Smooth muscle cell (in vitro differentiated cells): ENCODE results near the gene FOSL1. TPM values are rescaled to one million over a fixed set of nuclear protein-coding genes. Genes with fewer than 3 reads are reported as not detected.

ENCODE experiments used
- DNase-seq: peaks from one replicate; lab custom pipeline; 2025; ENCODE audit not compliant: unreplicated experiment; lab: John Stamatoyannopoulos, UW
- H2AFZ ChIP-seq: fragments of 200-600 bp; sonication (generic); 2 replicates; pipeline ENCODE4 v1.6.0; 2016; ENCODE audit warnings: antibody characterized with exemption, low read depth, mild to moderate bottlenecking
- H3F3A ChIP-seq: fragments of 200-600 bp; sonication (generic); 2 replicates; pipeline ENCODE4 v1.6.0; 2017; ENCODE audit warnings: antibody characterized with exemption, low read depth
- H3K27ac ChIP-seq: fragments of 200-600 bp; sonication (generic); 2 replicates; pipeline ENCODE4 v1.5.1; 2016; ENCODE audit warnings: low read depth, mild to moderate bottlenecking
- H3K27me3 ChIP-seq: fragments of 200-600 bp; sonication (generic); 2 replicates; pipeline ENCODE4 v1.6.1; 2016; ENCODE audit warnings: low read depth, mild to moderate bottlenecking
- H3K36me3 ChIP-seq: fragments of 200-600 bp; sonication (generic); 2 replicates; pipeline ENCODE4 v1.5.1; 2016; ENCODE audit warnings: low read depth
- H3K4me1 ChIP-seq: fragments of 200-600 bp; sonication (generic); 2 replicates; pipeline ENCODE4 v1.5.1; 2016; ENCODE audit warnings: low read depth
- H3K4me2 ChIP-seq: fragments of 200-600 bp; sonication (generic); 2 replicates; pipeline ENCODE4 v1.6.0; 2016; ENCODE audit warnings: mild to moderate bottlenecking
- H3K4me3 ChIP-seq: fragments of 200-600 bp; sonication (generic); 2 replicates; pipeline ENCODE4 v1.5.1; 2016; ENCODE audit warnings: mild to moderate bottlenecking
- H3K79me2 ChIP-seq: fragments of 200-600 bp; sonication (generic); 2 replicates; pipeline ENCODE4 v1.6.0; 2016; ENCODE audit warnings: low read depth, mild to moderate bottlenecking
- H3K9ac ChIP-seq: fragments of 200-600 bp; sonication (generic); 2 replicates; pipeline ENCODE4 v1.6.0; 2016; ENCODE audit warnings: low read depth
- H3K9me3 ChIP-seq: fragments of 200-600 bp; sonication (generic); replicated peaks from 2 replicates; pipeline ENCODE4 v1.5.1; 2016; ENCODE audit warnings: low read depth
- H4K20me1 ChIP-seq: fragments of 200-600 bp; sonication (generic); 2 replicates; pipeline ENCODE4 v1.6.0; 2016; ENCODE audit warnings: low read depth
- WGBS: methylation state at CpG from one replicate; pipeline ENCODE4 v1.1.7; 2016; ENCODE audit warnings: low lambda C conversion rate; 5-methylcytosine and 5-hydroxymethylcytosine counted together
- polyA plus RNA-seq: library from polyadenylated mRNA; unstranded; fragments of >200 nt; fragmentation: Nextera tagmentation; extraction: Ambion mirVana; gene quantifications from 2 replicates; pipeline ENCODE4 v1.2.1, GENCODE V29; 2016
- total RNA-seq: library from RNA; depleted of rRNA; stranded (reverse); fragments of >200 nt; gene quantifications from 2 replicates; pipeline ENCODE4 v1.2.3, GENCODE V29; 2014
- TF ChIP-seq, protein P1 (sequence below): fragments of 200-600 bp; sonication (generic); IDR thresholded peaks from 2 replicates; pipeline ENCODE4 v1.5.1; 2017; ENCODE audit warnings: borderline replicate concordance, mild to moderate bottlenecking, antibody characterized with exemption; ENCODE audit not compliant: insufficient read depth, poor library complexity, severe bottlenecking

The FOSL1 gene
- total and polyA plus RNA-seq, 2 experiments from 2014 or later, result 15.8 to 26.1 TPM

DNA sequence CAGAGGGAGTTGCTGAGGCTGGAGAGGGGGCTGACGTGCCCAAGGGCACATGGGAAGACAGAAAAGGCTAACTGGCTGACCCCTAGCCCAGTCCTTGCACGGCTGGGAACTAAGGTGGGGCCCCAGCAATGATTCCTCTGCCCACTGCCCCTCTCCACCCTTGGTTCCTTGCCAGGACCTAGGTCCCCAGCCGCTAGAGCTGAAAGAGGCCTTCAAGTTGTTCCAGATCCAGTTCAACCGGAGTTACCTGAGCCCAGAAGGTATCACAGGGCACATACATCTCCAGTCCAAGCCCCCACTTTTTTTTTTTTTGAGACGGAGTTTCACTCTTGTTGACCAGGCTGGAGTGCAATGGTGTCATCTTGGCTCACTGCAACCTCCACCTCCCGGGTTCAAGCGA is 20.2 kb downstream of the FOSL1 start:
- WGBS, result 95% methylated on average over 7 of the region's 7 CpGs
- Histone ChIP-seq H3K9ac (no peak overlapping the region), H3K4me3 (no peak overlapping the region), H3F3A (no peaks in the 10 kb centered on the region), H4K20me1 (peaks cover 5% of the 10 kb centered on the region), H3K27me3 (no peaks in the 10 kb centered on the region), H3K4me1 (no peaks in the 10 kb centered on the region), H3K9me3 (no peaks in the 10 kb centered on the region), H3K4me2 (no peak overlapping the region), H3K79me2 (no peaks in the 10 kb centered on the region), H2AFZ (no peak overlapping the region), H3K27ac (no peak overlapping the region), H3K36me3 (no peaks in the 10 kb centered on the region)
- no peak for DNase-seq
- TF ChIP-seq, protein P1, sequence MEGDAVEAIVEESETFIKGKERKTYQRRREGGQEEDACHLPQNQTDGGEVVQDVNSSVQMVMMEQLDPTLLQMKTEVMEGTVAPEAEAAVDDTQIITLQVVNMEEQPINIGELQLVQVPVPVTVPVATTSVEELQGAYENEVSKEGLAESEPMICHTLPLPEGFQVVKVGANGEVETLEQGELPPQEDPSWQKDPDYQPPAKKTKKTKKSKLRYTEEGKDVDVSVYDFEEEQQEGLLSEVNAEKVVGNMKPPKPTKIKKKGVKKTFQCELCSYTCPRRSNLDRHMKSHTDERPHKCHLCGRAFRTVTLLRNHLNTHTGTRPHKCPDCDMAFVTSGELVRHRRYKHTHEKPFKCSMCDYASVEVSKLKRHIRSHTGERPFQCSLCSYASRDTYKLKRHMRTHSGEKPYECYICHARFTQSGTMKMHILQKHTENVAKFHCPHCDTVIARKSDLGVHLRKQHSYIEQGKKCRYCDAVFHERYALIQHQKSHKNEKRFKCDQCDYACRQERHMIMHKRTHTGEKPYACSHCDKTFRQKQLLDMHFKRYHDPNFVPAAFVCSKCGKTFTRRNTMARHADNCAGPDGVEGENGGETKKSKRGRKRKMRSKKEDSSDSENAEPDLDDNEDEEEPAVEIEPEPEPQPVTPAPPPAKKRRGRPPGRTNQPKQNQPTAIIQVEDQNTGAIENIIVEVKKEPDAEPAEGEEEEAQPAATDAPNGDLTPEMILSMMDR, result no peak

DNA sequence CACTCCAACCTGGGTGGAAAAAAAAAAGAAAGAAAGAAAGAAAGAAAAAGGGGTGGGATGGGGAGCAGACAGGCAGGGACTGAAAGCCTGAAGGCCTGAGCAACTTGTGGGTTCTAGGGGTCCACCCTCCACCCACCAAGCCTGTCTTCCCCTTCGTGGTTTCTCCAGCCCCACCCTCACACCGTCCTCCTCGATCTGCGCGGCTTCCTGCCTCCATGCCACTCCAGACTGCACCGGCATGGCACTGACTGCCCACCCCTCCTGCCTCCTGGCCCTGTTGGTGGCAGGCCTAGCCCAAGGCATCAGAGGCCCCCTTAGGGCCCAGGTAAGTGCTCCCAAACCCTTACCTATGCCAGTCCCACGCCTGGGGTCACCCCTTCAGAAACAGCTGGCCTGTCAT is 20.6 kb downstream of the FOSL1 start, which contains the start of gene CTSW:
Gene CTSW, plus strand, starts transcription at position 221 of the 400 bp plus-strand sequence. Its CDS starts 18 bp downstream, at position 239.
- Histone ChIP-seq H3K9ac (no peak within 1 kb of the TSS), H3K4me2 (no peak within 1 kb of the TSS), H4K20me1 (peaks cover 5% of the 10 kb centered on the region), H3K36me3 (no peaks in the 10 kb centered on the region), H3K27me3 (no peaks in the 10 kb centered on the region), H3K79me2 (no peaks in the 10 kb centered on the region), H2AFZ (no peak within 1 kb of the TSS), H3K27ac (no peak within 1 kb of the TSS), H3K4me3 (no peak within 1 kb of the TSS), H3K4me1 (no peaks in the 10 kb centered on the region), H3F3A (no peaks in the 10 kb centered on the region), H3K9me3 (no peaks in the 10 kb centered on the region)
- DNase-seq, result no peak
- TF ChIP-seq, protein P1, result no peak
- 87% methylated on average over 6 of the region's 7 CpGs for WGBS

DNA sequence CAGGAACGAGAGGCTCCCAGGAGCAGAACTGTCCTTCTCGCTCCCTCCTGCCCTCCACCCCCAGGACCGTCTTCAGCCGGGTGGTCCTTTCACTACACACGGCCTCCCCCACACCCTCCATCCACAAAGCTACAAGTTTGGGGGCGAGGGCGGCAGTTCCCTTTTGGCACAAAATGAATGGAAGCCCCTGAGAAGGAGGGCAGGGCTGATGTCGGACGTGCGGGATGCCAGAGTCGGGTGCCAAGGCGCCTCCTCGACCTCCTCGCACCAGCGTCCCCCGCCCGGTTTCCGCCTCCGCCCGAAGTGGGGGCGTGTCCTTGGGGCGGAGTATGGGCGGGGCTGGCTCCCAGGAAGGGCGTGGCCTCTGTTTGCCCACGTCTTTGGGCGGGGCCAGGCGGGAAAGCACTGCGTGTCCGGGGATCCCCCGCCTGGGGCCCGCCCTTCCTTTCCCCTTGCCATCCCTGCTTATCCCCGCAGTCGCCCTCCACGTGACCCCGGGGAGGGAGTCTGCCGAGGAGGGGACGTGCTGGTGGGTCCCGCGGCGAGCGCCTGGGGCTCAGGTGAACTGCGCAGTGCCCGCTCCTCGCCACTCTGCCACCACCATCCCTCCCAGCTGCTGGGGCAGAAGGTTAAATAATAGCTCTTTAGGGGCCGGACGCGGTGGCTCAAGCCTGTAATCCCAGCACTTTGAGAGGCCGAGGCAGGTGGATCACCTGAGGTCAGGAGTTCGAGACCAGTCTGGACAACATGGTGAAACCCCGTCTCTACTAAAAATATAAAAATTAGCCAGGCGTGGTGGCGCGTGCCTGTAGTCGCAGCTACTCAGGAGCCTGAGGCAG is 26.7 kb downstream of the FOSL1 start:
- Histone ChIP-seq H3K36me3 (no peaks in the 10 kb centered on the region), H2AFZ (no peak overlapping the region), H3K9me3 (no peaks in the 10 kb centered on the region), H3F3A (peaks cover 5% of the 10 kb centered on the region), H3K27ac (peak overlapping the region; percentile 61), H3K4me3 (peak overlapping the region; percentile 55), H3K4me1 (no peaks in the 10 kb centered on the region), H3K79me2 (no peaks in the 10 kb centered on the region), H3K9ac (peak overlapping the region; percentile 79), H3K4me2 (peak overlapping the region; percentile 99), H4K20me1 (no peaks in the 10 kb centered on the region), H3K27me3 (no peaks in the 10 kb centered on the region)
- TF ChIP-seq, protein P1, result no peak
- DNase-seq, result peak; percentile 87
- WGBS, result 9% methylated on average over 54 of the region's 54 CpGs
